H1 (cell line): Measurements from ENCODE around the gene CAPN15.

Source experiments
- EP300 ChIP-seq, 2 experiments: IDR thresholded peaks; 1 replicate in 1 of 2; 2 replicates in 1 of 2; pipeline ENCODE4 v1.6.1; 2011 to 2012; ENCODE audit warnings: low read depth in 2 of 2, low read length in 2 of 2, mild to moderate bottlenecking in 2 of 2, borderline replicate concordance in 1 of 2, inconsistent platforms in 1 of 2, moderate library complexity in 1 of 2
- JUN ChIP-seq: IDR thresholded peaks from 2 replicates; pipeline ENCODE4 v1.6.1; 2011; ENCODE audit warnings: low read depth, mild to moderate bottlenecking, improper control_type of control experiment, low read length
- JUND ChIP-seq: IDR thresholded peaks from 2 replicates; pipeline ENCODE4 v1.6.1; 2011; ENCODE audit warnings: mild to moderate bottlenecking, improper control_type of control experiment, low read length
- KDM5A ChIP-seq: fragments of 200-600 bp; IDR thresholded peaks from 2 replicates; pipeline ENCODE4 v1.7.1; 2012; ENCODE audit warnings: mild to moderate bottlenecking, low read length, inconsistent platforms, mixed read lengths
- SIN3A ChIP-seq, 2 experiments: IDR thresholded peaks in 1 of 2; conservative IDR thresholded peaks in 1 of 2; 2 replicates each; pipeline ENCODE4 v1.6.1; 2011 to 2012; ENCODE audit warnings: low read length in 2 of 2, improper control_type of control experiment in 1 of 2, low read depth in 1 of 2, mild to moderate bottlenecking in 1 of 2
- TF ChIP-seq, protein P1 (sequence below), 3 experiments: IDR thresholded peaks; 1 replicate in 2 of 3; 2 replicates in 1 of 3; pipeline versions ENCODE4 v1.5.1 to v1.6.1; 2011; ENCODE audit warnings: low read length in 3 of 3, mild to moderate bottlenecking in 3 of 3, inconsistent platforms in 2 of 3, low read depth in 1 of 3, moderate library complexity in 1 of 3; ENCODE audit not compliant: insufficient read depth in 1 of 3; ENCODE audit errors: control extremely low read depth in 1 of 3

GRCh38 chr16:491220-491919 is 36.1 kb upstream of the CAPN15 start:
- TF ChIP-seq EP300 (IDR thresholded peaks at IDR 0.05; ENCODE audit: borderline replicate concordance in 1 of 2, low read depth in 2 of 2, low read length in 2 of 2) (no peak), JUND (no peak), JUN (no peak), SIN3A (conservative IDR thresholded peaks at IDR 0.05 in 1 of 2, IDR thresholded peaks at IDR 0.05 in 1 of 2; ENCODE audit: low read depth in 1 of 2, low read length in 2 of 2) (no peak), KDM5A (no peak)
- TF ChIP-seq, protein P1, sequence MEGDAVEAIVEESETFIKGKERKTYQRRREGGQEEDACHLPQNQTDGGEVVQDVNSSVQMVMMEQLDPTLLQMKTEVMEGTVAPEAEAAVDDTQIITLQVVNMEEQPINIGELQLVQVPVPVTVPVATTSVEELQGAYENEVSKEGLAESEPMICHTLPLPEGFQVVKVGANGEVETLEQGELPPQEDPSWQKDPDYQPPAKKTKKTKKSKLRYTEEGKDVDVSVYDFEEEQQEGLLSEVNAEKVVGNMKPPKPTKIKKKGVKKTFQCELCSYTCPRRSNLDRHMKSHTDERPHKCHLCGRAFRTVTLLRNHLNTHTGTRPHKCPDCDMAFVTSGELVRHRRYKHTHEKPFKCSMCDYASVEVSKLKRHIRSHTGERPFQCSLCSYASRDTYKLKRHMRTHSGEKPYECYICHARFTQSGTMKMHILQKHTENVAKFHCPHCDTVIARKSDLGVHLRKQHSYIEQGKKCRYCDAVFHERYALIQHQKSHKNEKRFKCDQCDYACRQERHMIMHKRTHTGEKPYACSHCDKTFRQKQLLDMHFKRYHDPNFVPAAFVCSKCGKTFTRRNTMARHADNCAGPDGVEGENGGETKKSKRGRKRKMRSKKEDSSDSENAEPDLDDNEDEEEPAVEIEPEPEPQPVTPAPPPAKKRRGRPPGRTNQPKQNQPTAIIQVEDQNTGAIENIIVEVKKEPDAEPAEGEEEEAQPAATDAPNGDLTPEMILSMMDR (IDR thresholded peaks at IDR 0.05; ENCODE audit: control extremely low read depth in 1 of 3, insufficient read depth in 1 of 3, low read depth in 1 of 3, low read length in 3 of 3): no peak
